PC-9 (cell line): ENCODE results near the gene AKAP13. TPM values are rescaled to one million over a fixed set of nuclear protein-coding genes. Genes with fewer than 3 reads are reported as not detected.

Experiments used
- BruUV-seq: library from RNA; stranded (reverse); fragments of 400-500 nt; replicated peaks from 2 replicates; lab custom pipeline; 2021; lab: Mats Ljungman, UMichigan
- CTCF ChIA-PET: fragments of 300-600 bp; sonication (Branson Sonifier 250); formaldehyde crosslinking; loops from one replicate; lab custom pipeline; 2022; ENCODE audit warnings: antibody characterized with exemption; lab: Charles Lee
- POLR2A ChIA-PET: fragments of 300-600 bp; sonication (Branson Sonifier 250); formaldehyde crosslinking; loops from one replicate; lab custom pipeline; 2022; ENCODE audit warnings: antibody characterized with exemption; ENCODE audit not compliant: unreplicated experiment; lab: Charles Lee
- DNase-seq, 2 experiments: peaks; one replicate each; pipeline versions ENCODE4 v3.0.0 to v3.0.0-alpha.2; 2015 to 2022; ENCODE audit warnings: mixed read lengths in 1 of 2
- H2AFZ ChIP-seq: fragments of 200-600 bp; sonication (generic); 2 replicates; pipeline ENCODE4 v1.8.1; 2017; ENCODE audit warnings: antibody characterized with exemption
- H3F3A ChIP-seq: fragments of 200-600 bp; sonication (generic); 2 replicates; pipeline ENCODE4 v1.8.1; 2017; ENCODE audit warnings: antibody characterized with exemption, mild to moderate bottlenecking, low read depth; ENCODE audit not compliant: insufficient read depth
- H3K27ac ChIP-seq: fragments of 200-600 bp; sonication (generic); 2 replicates; pipeline ENCODE4 v1.6.1; 2016; ENCODE audit warnings: mixed run types
- H3K27me3 ChIP-seq: fragments of 200-600 bp; sonication (generic); 2 replicates; pipeline ENCODE4 v1.6.1; 2016; ENCODE audit warnings: low read depth, mixed run types; ENCODE audit not compliant: insufficient read depth
- H3K36me3 ChIP-seq: fragments of 200-600 bp; sonication (generic); 2 replicates; pipeline ENCODE4 v1.6.1; 2016; ENCODE audit warnings: low read depth, mixed run types
- H3K4me1 ChIP-seq: fragments of 200-600 bp; sonication (generic); replicated peaks from 2 replicates; pipeline ENCODE4 v1.6.1; 2016; ENCODE audit warnings: mixed run types; ENCODE audit not compliant: insufficient read depth
- H3K4me2 ChIP-seq: fragments of 200-600 bp; sonication (generic); 2 replicates; pipeline ENCODE4 v1.6.1; 2017; ENCODE audit warnings: mixed run types
- H3K4me3 ChIP-seq: fragments of 200-600 bp; sonication (generic); 2 replicates; pipeline ENCODE4 v1.6.1; 2016; ENCODE audit warnings: mixed run types
- H3K79me2 ChIP-seq: fragments of 200-600 bp; sonication (generic); 2 replicates; pipeline ENCODE4 v1.6.1; 2017; ENCODE audit warnings: low read depth, mixed run types
- H3K9me2 ChIP-seq: fragments of 200-600 bp; sonication (generic); 2 replicates; pipeline ENCODE4 v1.8.1; 2017; ENCODE audit warnings: mild to moderate bottlenecking; ENCODE audit not compliant: insufficient read depth
- H3K9me3 ChIP-seq: fragments of 200-600 bp; sonication (generic); 2 replicates; pipeline ENCODE4 v1.8.1; 2016; ENCODE audit warnings: low read depth; ENCODE audit not compliant: insufficient read depth
- H4K20me1 ChIP-seq: fragments of 200-600 bp; sonication (generic); 2 replicates; pipeline ENCODE4 v1.8.1; 2017; ENCODE audit not compliant: insufficient read depth
- EZH2 ChIP-seq: fragments of 200-600 bp; sonication (generic); IDR thresholded peaks from 2 replicates; pipeline ENCODE4 v1.8.0; 2017; ENCODE audit warnings: antibody characterized with exemption, low read depth
- intact Hi-C: fragments of 100-400 bp; cut with micrococcal nuclease; formaldehyde crosslinking; loops from one replicate; pipeline ENCODE4 v1.10.0; 2022; ENCODE audit not compliant: unreplicated experiment
- total RNA-seq: library from RNA; stranded (reverse); gene quantifications from 2 replicates; pipeline ENCODE4 v1.2.3, GENCODE V29; 2021
- TF ChIP-seq, protein P1 (sequence below): fragments of 200-600 bp; sonication (generic); conservative IDR thresholded peaks from 2 replicates; pipeline ENCODE4 v1.6.1; 2017; ENCODE audit warnings: mixed run types, antibody characterized with exemption, mild to moderate bottlenecking, moderate library complexity

Gene AKAP13
- total RNA-seq, 1 experiment from 2014 or later, result 82.5 TPM

DNA sequence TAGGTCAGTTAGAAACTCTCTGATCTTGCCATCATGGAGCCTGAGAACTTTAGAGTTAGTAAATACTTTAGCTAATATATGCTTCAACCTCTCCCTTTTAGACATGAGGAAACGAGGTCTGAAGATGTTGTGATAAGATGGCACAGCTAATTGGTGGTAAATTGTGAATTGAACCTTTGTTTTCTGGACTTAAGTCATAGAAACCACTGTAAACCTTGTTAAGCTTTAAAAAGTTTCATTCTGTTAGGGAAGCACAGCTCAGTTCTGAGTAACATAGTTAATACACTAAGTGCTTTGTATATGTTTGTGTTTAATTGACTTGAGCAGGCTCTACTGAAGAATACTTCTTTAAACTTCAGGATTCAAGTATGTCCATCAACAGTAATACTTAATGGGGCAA, 108.6 kb downstream of the AKAP13 start:
- no peak overlapping the region for H3K27ac ChIP-seq
- no peaks in the 10 kb centered on the region for H3K27me3 ChIP-seq
- DNase-seq, result no peak
- CTCF ChIA-PET, result interaction anchor here (0.9 kb wide), 1 partner anchor 100 kb away, joined by 3 read pairs; no protein-coding TSS in a partner anchor
- intact Hi-C loops, result loop anchor here (10.0 kb wide), 1 partner anchor 346 kb away; no protein-coding TSS in a partner anchor
- H3K79me2 ChIP-seq, result peaks cover 67% of the 10 kb centered on the region
- H3K4me3 ChIP-seq, result no peak overlapping the region
- H3K4me1 ChIP-seq, result peaks cover 16% of the 10 kb centered on the region
- peaks cover 23% of the 10 kb centered on the region; the same call in 1 of the 2 replicates for H3F3A ChIP-seq
- TF ChIP-seq, protein P1, sequence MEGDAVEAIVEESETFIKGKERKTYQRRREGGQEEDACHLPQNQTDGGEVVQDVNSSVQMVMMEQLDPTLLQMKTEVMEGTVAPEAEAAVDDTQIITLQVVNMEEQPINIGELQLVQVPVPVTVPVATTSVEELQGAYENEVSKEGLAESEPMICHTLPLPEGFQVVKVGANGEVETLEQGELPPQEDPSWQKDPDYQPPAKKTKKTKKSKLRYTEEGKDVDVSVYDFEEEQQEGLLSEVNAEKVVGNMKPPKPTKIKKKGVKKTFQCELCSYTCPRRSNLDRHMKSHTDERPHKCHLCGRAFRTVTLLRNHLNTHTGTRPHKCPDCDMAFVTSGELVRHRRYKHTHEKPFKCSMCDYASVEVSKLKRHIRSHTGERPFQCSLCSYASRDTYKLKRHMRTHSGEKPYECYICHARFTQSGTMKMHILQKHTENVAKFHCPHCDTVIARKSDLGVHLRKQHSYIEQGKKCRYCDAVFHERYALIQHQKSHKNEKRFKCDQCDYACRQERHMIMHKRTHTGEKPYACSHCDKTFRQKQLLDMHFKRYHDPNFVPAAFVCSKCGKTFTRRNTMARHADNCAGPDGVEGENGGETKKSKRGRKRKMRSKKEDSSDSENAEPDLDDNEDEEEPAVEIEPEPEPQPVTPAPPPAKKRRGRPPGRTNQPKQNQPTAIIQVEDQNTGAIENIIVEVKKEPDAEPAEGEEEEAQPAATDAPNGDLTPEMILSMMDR, result no peak
- TF ChIP-seq EZH2, result no peak
- no peaks in the 10 kb centered on the region for H3K9me3 ChIP-seq
- POLR2A ChIA-PET, result interaction anchor here (0.6 kb wide), 1 partner anchor 109 kb away, joined by 4 read pairs; the partner anchor contains the start of gene AKAP13
- no peaks in the 10 kb centered on the region for H4K20me1 ChIP-seq
- BruUV-seq, result no TSS peak
- no peaks in the 10 kb centered on the region for H3K9me2 ChIP-seq
- no peaks in the 10 kb centered on the region for H3K36me3 ChIP-seq
- H2AFZ ChIP-seq, result no peak overlapping the region
- H3K4me2 ChIP-seq, result no peak overlapping the region

DNA sequence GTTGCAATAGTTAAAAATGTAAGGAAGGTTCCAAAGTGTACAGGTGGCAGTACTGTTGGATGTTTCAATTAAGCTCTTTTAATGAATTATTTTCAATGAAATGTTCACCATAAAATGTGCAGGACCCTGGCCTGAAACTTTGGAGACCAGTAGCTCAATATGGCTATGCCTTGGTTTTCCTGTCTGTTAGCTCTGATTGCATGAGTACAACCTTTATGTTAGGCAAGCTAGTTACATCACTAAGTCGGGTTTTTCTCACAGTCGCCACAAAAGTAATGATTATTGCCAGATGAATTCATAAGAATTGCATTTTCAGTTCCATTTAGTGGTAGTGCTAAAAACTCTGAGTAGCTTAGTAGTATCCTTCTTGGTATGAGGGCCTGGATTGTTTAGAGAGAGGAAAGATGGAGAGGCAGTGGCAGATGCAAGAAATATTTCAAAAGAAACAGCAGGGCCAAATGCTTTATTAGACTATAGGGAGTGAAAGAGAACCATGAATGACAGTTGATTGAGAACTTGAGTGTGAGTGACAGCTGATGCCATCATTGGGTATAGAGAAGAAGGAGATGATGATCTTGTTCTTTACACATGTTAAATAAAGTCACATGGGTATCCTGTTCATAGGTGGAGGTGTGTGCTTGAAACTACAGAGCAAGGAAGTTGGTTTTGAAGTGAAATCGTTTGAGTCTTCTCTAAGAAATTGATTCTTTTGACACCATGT, 109.5 kb downstream of the AKAP13 start:
- TF ChIP-seq EZH2, result no peak
- TF ChIP-seq, protein P1, result no peak
- peaks cover 32% of the 10 kb centered on the region for H3F3A ChIP-seq
- intact Hi-C loops, result loop anchor here (5.0 to 10.0 kb wide), 2 partner anchors 92 to 345 kb away; no protein-coding TSS in a partner anchor
- no peak overlapping the region for H2AFZ ChIP-seq
- peaks cover 24% of the 10 kb centered on the region for H3K4me1 ChIP-seq
- POLR2A ChIA-PET, result interaction anchor here (0.7 kb wide), 1 partner anchor 169 kb away, joined by 3 read pairs; no protein-coding TSS in a partner anchor
- H3K4me2 ChIP-seq, result no peak overlapping the region
- BruUV-seq, result no TSS peak
- H3K27ac ChIP-seq, result no peak overlapping the region
- H3K36me3 ChIP-seq, result no peaks in the 10 kb centered on the region
- CTCF ChIA-PET, result no interaction called here
- no peaks in the 10 kb centered on the region for H4K20me1 ChIP-seq
- no peaks in the 10 kb centered on the region for H3K27me3 ChIP-seq
- peaks cover 66% of the 10 kb centered on the region for H3K79me2 ChIP-seq
- no peaks in the 10 kb centered on the region for H3K9me2 ChIP-seq
- no peak overlapping the region for H3K4me3 ChIP-seq
- no peaks in the 10 kb centered on the region for H3K9me3 ChIP-seq
- no peak for DNase-seq

DNA sequence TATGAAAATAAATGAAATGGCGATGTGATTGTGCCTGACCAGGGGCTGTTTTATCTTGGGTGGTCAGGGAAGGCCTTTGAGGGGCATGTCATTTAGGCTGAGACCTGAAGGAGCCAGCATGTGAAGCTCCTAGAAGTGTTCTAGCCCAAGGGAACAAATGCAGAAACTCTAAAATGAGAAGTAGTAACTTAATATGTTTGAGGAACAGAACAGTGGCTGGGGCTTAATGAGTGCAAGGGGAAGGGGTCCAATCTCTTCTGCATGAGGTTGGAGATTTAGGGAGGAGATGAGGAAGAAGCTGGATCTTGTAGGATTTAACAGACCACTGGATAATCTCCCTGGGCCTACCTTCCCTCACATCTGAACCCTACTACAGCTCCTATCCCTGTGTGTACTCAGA, 110.5 kb downstream of the AKAP13 start:
- no peak for TF ChIP-seq EZH2
- TF ChIP-seq, protein P1, result no peak
- Histone ChIP-seq H4K20me1 (no peaks in the 10 kb centered on the region), H3K4me2 (no peak overlapping the region), H3K9me3 (no peaks in the 10 kb centered on the region), H3K9me2 (no peaks in the 10 kb centered on the region), H3K4me3 (no peak overlapping the region), H3K27ac (no peak overlapping the region), H3K36me3 (no peaks in the 10 kb centered on the region), H3K79me2 (peaks cover 76% of the 10 kb centered on the region), H3F3A (peaks cover 35% of the 10 kb centered on the region), H3K4me1 (peaks cover 30% of the 10 kb centered on the region), H3K27me3 (no peaks in the 10 kb centered on the region), H2AFZ (no peak overlapping the region)
- BruUV-seq, result no TSS peak
- CTCF ChIA-PET, result no interaction called here
- no peak for DNase-seq
- POLR2A ChIA-PET, result no interaction called here
- intact Hi-C loops, result loop anchor here (5.0 kb wide), 1 partner anchor 91 kb away; no protein-coding TSS in a partner anchor
